A549 (cell line): ENCODE data around the gene CS.

Source experiments
- HDAC2 ChIP-seq: fragments of 200-600 bp; sonication (generic); IDR thresholded peaks from 2 replicates; pipeline ENCODE4 v1.6.1; 2016
- POLR2A ChIP-seq: IDR thresholded peaks from 2 replicates; pipeline ENCODE4 v1.6.1; 2012; ENCODE audit warnings: mild to moderate bottlenecking, low read length
- TF ChIP-seq, protein P1 (sequence below): fragments of >200 bp; sonication (Bioruptor Twin); formaldehyde crosslinking; IDR thresholded peaks from 3 replicates; pipeline ENCODE4 v1.5.1; 2016
- TF ChIP-seq, protein P2 (sequence below): fragments of 150-350 bp; IDR thresholded peaks from 2 replicates; pipeline ENCODE4 v1.6.1; 2014; ENCODE audit warnings: low read depth, mild to moderate bottlenecking, low read length

DNA sequence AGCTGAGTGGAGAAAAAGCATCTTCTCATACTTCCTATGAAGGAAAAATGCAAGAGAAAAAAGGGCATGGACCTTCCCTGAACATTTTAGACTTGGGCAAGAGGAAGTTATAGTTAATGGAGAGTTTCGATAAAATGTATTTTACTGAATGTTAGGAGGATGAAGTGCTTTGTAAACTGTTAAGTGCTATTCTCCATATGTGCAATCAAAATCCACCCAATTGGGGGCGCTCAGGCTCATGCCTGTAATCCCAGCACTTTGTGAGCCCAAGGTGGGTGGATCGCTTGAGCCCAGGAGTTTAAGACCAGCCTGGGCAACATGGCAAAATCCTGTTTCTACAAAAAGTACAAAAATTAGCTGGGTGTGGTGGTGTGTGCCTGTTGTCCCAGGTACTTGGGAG is 17.5 kb upstream of the CS start:
- TF ChIP-seq POLR2A (no peak), HDAC2 (no peak)
- TF ChIP-seq, protein P1, sequence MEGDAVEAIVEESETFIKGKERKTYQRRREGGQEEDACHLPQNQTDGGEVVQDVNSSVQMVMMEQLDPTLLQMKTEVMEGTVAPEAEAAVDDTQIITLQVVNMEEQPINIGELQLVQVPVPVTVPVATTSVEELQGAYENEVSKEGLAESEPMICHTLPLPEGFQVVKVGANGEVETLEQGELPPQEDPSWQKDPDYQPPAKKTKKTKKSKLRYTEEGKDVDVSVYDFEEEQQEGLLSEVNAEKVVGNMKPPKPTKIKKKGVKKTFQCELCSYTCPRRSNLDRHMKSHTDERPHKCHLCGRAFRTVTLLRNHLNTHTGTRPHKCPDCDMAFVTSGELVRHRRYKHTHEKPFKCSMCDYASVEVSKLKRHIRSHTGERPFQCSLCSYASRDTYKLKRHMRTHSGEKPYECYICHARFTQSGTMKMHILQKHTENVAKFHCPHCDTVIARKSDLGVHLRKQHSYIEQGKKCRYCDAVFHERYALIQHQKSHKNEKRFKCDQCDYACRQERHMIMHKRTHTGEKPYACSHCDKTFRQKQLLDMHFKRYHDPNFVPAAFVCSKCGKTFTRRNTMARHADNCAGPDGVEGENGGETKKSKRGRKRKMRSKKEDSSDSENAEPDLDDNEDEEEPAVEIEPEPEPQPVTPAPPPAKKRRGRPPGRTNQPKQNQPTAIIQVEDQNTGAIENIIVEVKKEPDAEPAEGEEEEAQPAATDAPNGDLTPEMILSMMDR: no peak
- TF ChIP-seq, protein P2, sequence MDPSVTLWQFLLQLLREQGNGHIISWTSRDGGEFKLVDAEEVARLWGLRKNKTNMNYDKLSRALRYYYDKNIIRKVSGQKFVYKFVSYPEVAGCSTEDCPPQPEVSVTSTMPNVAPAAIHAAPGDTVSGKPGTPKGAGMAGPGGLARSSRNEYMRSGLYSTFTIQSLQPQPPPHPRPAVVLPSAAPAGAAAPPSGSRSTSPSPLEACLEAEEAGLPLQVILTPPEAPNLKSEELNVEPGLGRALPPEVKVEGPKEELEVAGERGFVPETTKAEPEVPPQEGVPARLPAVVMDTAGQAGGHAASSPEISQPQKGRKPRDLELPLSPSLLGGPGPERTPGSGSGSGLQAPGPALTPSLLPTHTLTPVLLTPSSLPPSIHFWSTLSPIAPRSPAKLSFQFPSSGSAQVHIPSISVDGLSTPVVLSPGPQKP: no peak
